Aorta (tissue), 5 donors: Measurements from ENCODE around the gene KCNH1. TPM values are rescaled to one million over a fixed set of nuclear protein-coding genes. Genes with fewer than 3 reads are reported as not detected.
"Not testable (repeated sequence)": the region's sequence is repeated elsewhere in the genome, so short reads cannot be mapped to it uniquely, and the experiment has no call there.

Source experiments
- ATAC-seq: fragments of 200-7000 bp; cut with Tn5 transposase; one replicate; pipeline ENCODE4 v1.9.1; 2022; ENCODE audit warnings: moderate library complexity; ENCODE audit not compliant: low FRiP score
- DNase-seq, 2 donors: peaks; one replicate each; pipeline ENCODE4 v3.0.0-alpha.2; 2020
- H3K27ac ChIP-seq, 2 donors: one replicate each; pipeline ENCODE4 v1.5.1; 2013; ENCODE audit warnings: low read length in 2 of 2, mild to moderate bottlenecking in 2 of 2, moderate library complexity in 2 of 2, control low read depth in 1 of 2, inconsistent platforms in 1 of 2, low read depth in 1 of 2
- H3K27me3 ChIP-seq, 2 donors: one replicate each; pipeline ENCODE4 v1.6.1; 2013; ENCODE audit warnings: control low read depth in 1 of 2, low read length in 1 of 2, mild to moderate bottlenecking in 1 of 2, moderate library complexity in 1 of 2; ENCODE audit not compliant: insufficient read depth in 2 of 2, control insufficient read depth in 1 of 2
- H3K36me3 ChIP-seq, 2 donors: one replicate each; pipeline ENCODE4 v1.6.1; 2013; ENCODE audit warnings: control low read depth in 1 of 2, low read length in 1 of 2, mild to moderate bottlenecking in 1 of 2; ENCODE audit not compliant: insufficient read depth in 2 of 2, control insufficient read depth in 1 of 2
- H3K4me1 ChIP-seq, 2 donors: one replicate each; pipeline ENCODE4 v1.6.1; 2013; ENCODE audit warnings: low read length in 2 of 2, control low read depth in 1 of 2, mild to moderate bottlenecking in 1 of 2, moderate library complexity in 1 of 2; ENCODE audit not compliant: insufficient read depth in 2 of 2, control insufficient read depth in 1 of 2
- H3K4me3 ChIP-seq, 2 donors: one replicate each; pipeline ENCODE4 v1.5.1; 2013; ENCODE audit warnings: low read length in 2 of 2, control low read depth in 1 of 2, mild to moderate bottlenecking in 1 of 2
- H3K9me3 ChIP-seq: one replicate; pipeline ENCODE4 v1.6.1; 2013; ENCODE audit warnings: mild to moderate bottlenecking, low read length; ENCODE audit not compliant: control insufficient read depth
- WGBS, 2 donors: extraction: QIAGEN DNeasy Blood & Tissue Kit; methylation state at CpG; one replicate each; pipeline ENCODE4 v1.1.7; 2013; 5-methylcytosine and 5-hydroxymethylcytosine counted together
- intact Hi-C, 2 donors: fragments of 100-400 bp; cut with DNase I; formaldehyde crosslinking; loops; one replicate each; pipeline versions ENCODE4 v1.14.2 to v1.15.0; 2022
- polyA plus RNA-seq, 2 donors: library from polyadenylated mRNA; stranded (reverse); fragments of 200-250 nt; gene quantifications; one replicate each; pipeline ENCODE4 v1.2.3, GENCODE V29; 2013
- total RNA-seq, 2 donors: library from RNA; stranded (reverse); fragmentation: NEBNext Ultra II Directional; extraction: Animal tissue kit (Norgen Biotek cat#: 25700); gene quantifications; one replicate each; pipeline ENCODE4 v1.2.1, GENCODE V29; 2021
- donor health status: healthy with polysubstance abuse.
- donor health status: Bipolar disorder and iron deficiency.
- donor health status: DM: no; HTN: no; CAD: no.
- donor health status: DM: no; HTN: no; CAD: no.
- donor health status: DM: yes; HTN: yes; CAD: no.

Gene KCNH1
- total and polyA plus RNA-seq, 4 donors = 0.03 to 0.96 (median 0.19) TPM; not detected in 1

DNA sequence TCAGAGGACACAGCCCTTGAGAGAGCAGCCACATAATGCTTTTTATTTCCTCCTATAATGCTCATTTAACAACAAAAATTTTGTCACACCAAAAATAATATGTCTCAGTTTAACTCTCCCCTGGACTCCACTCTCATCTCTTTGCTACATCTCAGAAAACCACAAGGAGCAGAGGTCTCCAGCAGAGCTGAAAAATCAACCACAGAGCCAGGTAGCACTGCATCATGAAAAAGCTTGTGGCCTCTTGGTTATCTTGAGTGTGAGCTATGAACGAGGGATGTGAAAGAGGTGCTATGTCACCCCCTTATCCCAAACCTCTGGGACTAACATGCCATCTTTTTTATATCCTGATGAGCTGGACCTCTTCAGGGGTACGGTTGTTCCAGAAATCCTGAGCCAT lies 44.4 kb downstream of the KCNH1 start:
- H3K4me1 ChIP-seq = no peaks in the 10 kb centered on the region
- H3K27ac ChIP-seq = no peak overlapping the region
- H3K36me3 ChIP-seq = no peaks in the 10 kb centered on the region
- no peaks in the 10 kb centered on the region for H3K27me3 ChIP-seq
- ATAC-seq (no peak), DNase-seq (no peak)
- intact Hi-C loops = no loop called here
- 55% methylated on average over 2 of the region's 2 CpGs for WGBS, 2 donors
- H3K4me3 ChIP-seq = no peak overlapping the region
- H3K9me3 ChIP-seq = no peaks in the 10 kb centered on the region

GRCh38 chr1:211088156-211088555 lies 45.8 kb downstream of the KCNH1 start:
- DNase-seq (no peak), ATAC-seq (no peak)
- no peak overlapping the region for H3K27ac ChIP-seq
- H3K27me3 ChIP-seq = no peaks in the 10 kb centered on the region
- intact Hi-C loops = no loop called here
- no peaks in the 10 kb centered on the region for H3K9me3 ChIP-seq
- H3K4me1 ChIP-seq = no peaks in the 10 kb centered on the region
- no peak overlapping the region for H3K4me3 ChIP-seq
- H3K36me3 ChIP-seq = no peaks in the 10 kb centered on the region
- WGBS, 2 donors = 82 to 85% methylated on average over 1 of the region's 1 CpG

- DNase-seq = no peak
- H3K36me3 ChIP-seq = no peaks in the 10 kb centered on the region
- ATAC-seq = peak; percentile 11
- H3K4me3 ChIP-seq = no peak overlapping the region
- no peaks in the 10 kb centered on the region for H3K27me3 ChIP-seq
- no peaks in the 10 kb centered on the region for H3K9me3 ChIP-seq
- 66 to 69% methylated on average over 5 of the region's 5 CpGs for WGBS, 2 donors
- H3K4me1 ChIP-seq = no peaks in the 10 kb centered on the region
- no peak overlapping the region for H3K27ac ChIP-seq
- intact Hi-C loops = no loop called here
Observed at GRCh38 chr1:211082824-211083223, 51.1 kb downstream of the KCNH1 start.

DNA sequence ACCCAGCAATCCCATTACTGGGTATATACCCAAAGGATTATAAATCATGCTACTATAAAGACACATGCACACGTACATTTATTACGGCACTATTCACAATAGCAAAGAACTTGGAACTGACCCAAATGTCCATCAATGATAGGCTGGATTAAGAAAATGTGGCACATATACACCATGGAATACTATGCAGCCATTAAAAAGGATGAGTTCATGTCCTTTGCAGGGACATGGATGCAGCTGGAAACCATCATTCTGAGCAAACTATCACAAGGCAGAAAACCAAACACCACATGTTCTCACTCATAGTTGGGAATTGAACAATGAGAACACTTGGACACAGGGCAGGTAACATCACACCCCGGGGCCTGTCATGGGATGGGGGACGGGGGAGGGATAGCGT lies 52.5 kb downstream of the KCNH1 start:
- ATAC-seq, intact Hi-C loops, H3K27me3 ChIP-seq, H3K27ac ChIP-seq, H3K4me1 ChIP-seq, H3K4me3 ChIP-seq, H3K9me3 ChIP-seq, H3K36me3 ChIP-seq, DNase-seq: not testable (repeated sequence)
- 82 to 91% methylated on average over 5 of the region's 5 CpGs for WGBS, 2 donors

GRCh38 chr1:211068976-211069375 lies 65.0 kb downstream of the KCNH1 start:
- no peak for ATAC-seq
- Histone ChIP-seq H3K36me3 (no peaks in the 10 kb centered on the region), H3K27ac (no peak overlapping the region), H3K27me3 (peaks cover 0 to 2% of the 10 kb centered on the region in 2 donors), H3K4me3 (no peak overlapping the region), H3K9me3 (no peaks in the 10 kb centered on the region), H3K4me1 (no peaks in the 10 kb centered on the region)
- DNase-seq = no peak
- intact Hi-C loops = no loop called here
- WGBS, 2 donors = 47 to 76% methylated on average over 3 of the region's 3 CpGs

DNA sequence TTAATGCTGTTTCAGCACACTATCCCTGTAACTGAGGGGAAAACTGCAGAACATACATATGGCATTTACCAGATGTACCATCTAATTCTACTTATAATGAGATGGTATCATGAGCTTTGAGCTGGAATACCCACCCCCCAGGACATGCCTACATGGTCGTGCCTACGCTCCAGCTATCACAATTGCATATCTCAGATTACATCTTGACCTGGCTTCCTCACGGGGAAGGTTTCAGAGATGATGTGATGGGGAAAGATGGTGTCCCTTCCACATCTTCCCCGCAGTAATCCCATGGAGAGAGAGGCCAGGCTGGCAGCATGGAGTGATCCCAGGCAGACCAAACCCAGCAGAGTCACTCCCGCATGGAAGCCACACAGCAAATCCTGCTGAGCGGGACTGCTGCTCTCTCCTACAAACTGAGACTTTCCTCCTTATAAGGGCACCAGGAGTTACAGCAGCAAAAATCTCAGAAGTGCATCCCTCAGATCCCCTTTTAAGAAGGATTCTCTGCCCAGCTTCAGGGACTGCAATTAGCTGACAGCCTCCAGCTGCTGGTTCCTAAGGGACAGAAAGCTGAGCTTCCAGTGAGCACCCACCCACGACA lies 67.1 kb downstream of the KCNH1 start:
- H3K36me3 ChIP-seq = no peaks in the 10 kb centered on the region
- 69 to 71% methylated on average over 7 of the region's 7 CpGs for WGBS, 2 donors
- no peak for DNase-seq
- no peak for ATAC-seq
- no peaks in the 10 kb centered on the region for H3K9me3 ChIP-seq
- no peak overlapping the region for H3K27ac ChIP-seq
- no peaks in the 10 kb centered on the region for H3K4me1 ChIP-seq
- H3K27me3 ChIP-seq = peaks cover 0 to 2% of the 10 kb centered on the region in 2 donors
- intact Hi-C loops = no loop called here
- H3K4me3 ChIP-seq = no peak overlapping the region

DNA sequence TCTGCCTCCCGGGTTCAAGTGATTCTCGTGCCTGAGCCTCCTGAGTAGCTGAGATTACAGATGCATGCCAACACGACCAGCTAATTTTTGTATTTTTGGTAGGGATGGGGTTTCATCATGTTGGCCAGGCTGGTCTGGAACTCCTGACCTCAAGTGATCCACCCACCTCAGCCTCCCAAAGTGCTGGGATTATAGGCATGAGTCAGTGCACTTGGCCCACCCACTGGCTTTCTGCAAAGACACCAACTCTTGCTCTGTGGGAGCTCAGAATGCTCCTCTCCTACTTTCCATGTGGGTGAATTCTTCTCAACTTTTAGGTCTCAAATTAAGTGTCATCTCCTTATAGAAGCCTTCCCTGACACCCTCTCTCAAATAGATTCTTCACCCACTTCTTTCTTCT lies 92.1 kb downstream of the KCNH1 start:
- H3K27ac ChIP-seq, DNase-seq, H3K9me3 ChIP-seq, H3K27me3 ChIP-seq, H3K4me1 ChIP-seq, ATAC-seq, H3K4me3 ChIP-seq, H3K36me3 ChIP-seq, intact Hi-C loops: not testable (repeated sequence)
- WGBS, 2 donors = 59 to 60% methylated on average over 3 of the region's 3 CpGs

DNA sequence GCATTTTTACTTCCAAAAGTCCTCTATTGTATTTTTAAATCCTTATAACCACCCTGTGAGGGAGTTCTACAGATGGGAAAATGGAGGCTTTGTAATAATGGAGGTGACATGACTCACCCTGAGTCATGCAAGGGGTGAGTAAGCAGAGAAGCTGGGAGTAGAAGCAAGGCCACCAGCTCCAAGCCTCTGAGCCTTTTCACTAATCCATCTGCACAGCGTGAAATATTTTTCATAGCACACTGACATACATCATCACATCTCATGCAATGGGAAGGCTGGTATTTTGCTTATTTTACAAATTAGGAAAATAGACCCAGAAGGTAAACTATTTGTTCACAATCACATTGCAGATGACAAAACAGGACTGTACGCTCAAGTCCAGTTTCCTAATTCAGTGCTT lies 96.9 kb downstream of the KCNH1 start:
- no peaks in the 10 kb centered on the region for H3K27me3 ChIP-seq
- ATAC-seq = no peak
- no peaks in the 10 kb centered on the region for H3K36me3 ChIP-seq
- H3K4me1 ChIP-seq = no peaks in the 10 kb centered on the region
- intact Hi-C loops = no loop called here
- 58 to 64% methylated on average over 2 of the region's 2 CpGs for WGBS, 2 donors
- H3K9me3 ChIP-seq = no peaks in the 10 kb centered on the region
- H3K27ac ChIP-seq = no peak overlapping the region
- no peak for DNase-seq
- no peak overlapping the region for H3K4me3 ChIP-seq

DNA sequence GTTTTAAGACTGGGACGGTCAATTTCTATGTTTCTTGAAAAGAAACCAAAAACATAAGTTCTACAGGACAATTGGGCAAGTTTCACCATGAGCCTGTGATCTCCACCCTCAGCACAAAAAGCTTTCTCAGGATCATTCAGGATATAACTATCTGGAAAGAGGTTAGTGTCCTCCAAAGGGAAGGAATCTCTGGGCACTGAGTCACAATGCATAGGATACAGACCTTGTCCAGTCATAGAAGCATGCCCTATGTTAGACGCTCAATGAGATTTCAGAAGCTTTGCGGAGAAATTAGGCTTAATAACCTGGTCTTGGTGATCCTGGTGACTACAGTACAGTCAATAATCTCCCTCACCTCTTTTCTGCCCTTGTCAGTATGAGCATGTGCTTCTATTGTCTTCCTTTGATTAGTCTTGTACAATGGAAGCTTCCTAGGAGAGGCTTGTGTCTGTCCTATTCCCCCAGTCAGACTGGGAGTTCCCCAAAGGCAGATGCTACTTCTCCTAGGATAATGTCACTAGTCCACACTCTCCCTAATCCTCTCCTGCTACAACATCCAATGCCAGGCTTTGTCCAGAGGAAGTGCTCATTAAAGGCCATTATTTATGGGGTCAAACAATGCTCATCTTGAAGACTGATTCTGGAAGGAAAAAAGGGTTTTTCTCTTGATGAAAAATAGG lies 97.4 kb downstream of the KCNH1 start:
- Histone ChIP-seq H3K27ac (no peak overlapping the region), H3K27me3 (no peaks in the 10 kb centered on the region), H3K4me3 (no peak overlapping the region), H3K4me1 (no peaks in the 10 kb centered on the region), H3K36me3 (no peaks in the 10 kb centered on the region), H3K9me3 (no peaks in the 10 kb centered on the region)
- ATAC-seq = no peak
- WGBS, 2 donors = 91 to 96% methylated on average over 3 of the region's 3 CpGs
- intact Hi-C loops = no loop called here
- DNase-seq = no peak
